Adipocyte (in vitro differentiated cells): ENCODE data around the gene NOS1AP.
A peak's percentile ranks its signal among the peaks of the same experiment; 100 is the strongest.
"Not testable (repeated sequence)": the region's sequence is repeated elsewhere in the genome, so short reads cannot be mapped to it uniquely, and the experiment has no call there.

Experiments
- DNase-seq: peaks from one replicate; pipeline ENCODE4 v3.0.0-alpha.2; 2015; ENCODE audit warnings: low read depth
- H3K27me3 ChIP-seq: replicated peaks from 2 replicates; pipeline ENCODE4 v1.7.0; 2013; ENCODE audit warnings: mild to moderate bottlenecking, low read length, moderate library complexity; ENCODE audit not compliant: control insufficient read depth, insufficient read depth
- H3K36me3 ChIP-seq: 2 replicates; pipeline ENCODE4 v1.7.0; 2013; ENCODE audit warnings: low read length, mild to moderate bottlenecking, moderate library complexity; ENCODE audit not compliant: control insufficient read depth, insufficient read depth, severe bottlenecking
- H3K4me1 ChIP-seq: 2 replicates; pipeline ENCODE4 v1.7.0; 2013; ENCODE audit warnings: mild to moderate bottlenecking, low read length, moderate library complexity; ENCODE audit not compliant: control insufficient read depth, insufficient read depth
- H3K4me3 ChIP-seq: 2 replicates; pipeline ENCODE4 v1.7.0; 2013; ENCODE audit warnings: mild to moderate bottlenecking, low read length, moderate library complexity
- H3K9ac ChIP-seq: 2 replicates; pipeline ENCODE4 v1.7.0; 2013; ENCODE audit warnings: mild to moderate bottlenecking, low read length, moderate library complexity
- H3K9me3 ChIP-seq: 2 replicates; pipeline ENCODE4 v1.7.0; 2013; ENCODE audit warnings: mild to moderate bottlenecking, low read length, moderate library complexity; ENCODE audit not compliant: control insufficient read depth

Gene NOS1AP

GRCh38 chr1:162406811-162407210, 337.3 kb downstream of the NOS1AP start:
- Histone ChIP-seq H3K27me3 (no peaks in the 10 kb centered on the region), H3K9me3 (no peaks in the 10 kb centered on the region), H3K36me3 (no peaks in the 10 kb centered on the region), H3K4me3 (peak overlapping the region; percentile 38), H3K9ac (peak overlapping the region; percentile 58), H3K4me1 (peaks cover 36% of the 10 kb centered on the region)
- DNase-seq: no peak

GRCh38 chr1:162407539-162407938, 338.0 kb downstream of the NOS1AP start:
- Histone ChIP-seq H3K4me3 (no peak overlapping the region), H3K9ac (peak overlapping the region; percentile 58), H3K9me3 (no peaks in the 10 kb centered on the region), H3K4me1 (peaks cover 34% of the 10 kb centered on the region), H3K27me3 (no peaks in the 10 kb centered on the region), H3K36me3 (no peaks in the 10 kb centered on the region)
- DNase-seq: no peak

- Histone ChIP-seq H3K9me3 (peaks cover 7% of the 10 kb centered on the region), H3K27me3 (no peaks in the 10 kb centered on the region)
- DNase-seq: no peak
Observed at GRCh38 chr1:162412002-162412401, 342.5 kb downstream of the NOS1AP start, which contains the start of gene SH2D1B. SH2D1B (minus strand) TSS chr1:162412136; CDS start chr1:162412016, 120 bp downstream.

GRCh38 chr1:162416215-162416614, 346.7 kb downstream of the NOS1AP start:
- DNase-seq: no peak
- no peaks in the 10 kb centered on the region for H3K4me1 ChIP-seq
- H3K9ac ChIP-seq: no peak overlapping the region
- no peaks in the 10 kb centered on the region for H3K27me3 ChIP-seq
- no peaks in the 10 kb centered on the region for H3K36me3 ChIP-seq
- peaks cover 7% of the 10 kb centered on the region for H3K9me3 ChIP-seq
- H3K4me3 ChIP-seq: no peak overlapping the region

More at GRCh38 chr1:162412002-162412401, 342.5 kb downstream of the NOS1AP start, which contains the start of gene SH2D1B:
- peaks cover 10% of the 10 kb centered on the region for H3K4me1 ChIP-seq
- no peaks in the 10 kb centered on the region for H3K36me3 ChIP-seq
- no peak within 1 kb of the TSS for H3K9ac ChIP-seq
- no peak within 1 kb of the TSS for H3K4me3 ChIP-seq

GRCh38 chr1:162416909-162417308, 347.4 kb downstream of the NOS1AP start:
- peaks cover 7% of the 10 kb centered on the region for H3K9me3 ChIP-seq
- no peaks in the 10 kb centered on the region for H3K27me3 ChIP-seq
- no peak for DNase-seq
- H3K4me1 ChIP-seq: no peaks in the 10 kb centered on the region
- H3K9ac ChIP-seq: no peak overlapping the region
- H3K36me3 ChIP-seq: no peaks in the 10 kb centered on the region
- no peak overlapping the region for H3K4me3 ChIP-seq

- no peaks in the 10 kb centered on the region for H3K4me1 ChIP-seq
- peaks cover 7% of the 10 kb centered on the region for H3K9me3 ChIP-seq
- DNase-seq: no peak
- no peaks in the 10 kb centered on the region for H3K36me3 ChIP-seq
- H3K27me3 ChIP-seq: no peaks in the 10 kb centered on the region
- no peak overlapping the region for H3K9ac ChIP-seq
- H3K4me3 ChIP-seq: no peak overlapping the region
Observed at GRCh38 chr1:162417650-162418049, 348.2 kb downstream of the NOS1AP start.

GRCh38 chr1:162418584-162418983, 349.1 kb downstream of the NOS1AP start:
- H3K4me3 ChIP-seq, H3K36me3 ChIP-seq, H3K27me3 ChIP-seq, DNase-seq, H3K9ac ChIP-seq, H3K4me1 ChIP-seq: not testable (repeated sequence)
- H3K9me3 ChIP-seq: peaks cover 10% of the 10 kb centered on the region

- not testable (repeated sequence) for H3K36me3 ChIP-seq, H3K4me3 ChIP-seq, H3K4me1 ChIP-seq, H3K27me3 ChIP-seq, DNase-seq, H3K9ac ChIP-seq
- H3K9me3 ChIP-seq: peaks cover 11% of the 10 kb centered on the region
Observed at GRCh38 chr1:162419450-162419931, 350.0 kb downstream of the NOS1AP start.
